Measurements from ENCODE around the gene TMEM132D. TPM values are rescaled to one million over a fixed set of nuclear protein-coding genes. Genes with fewer than 3 reads are reported as not detected.

Gene TMEM132D
- total RNA-seq, 1 donor from 2014 or later, result 1.1 TPM

DNA sequence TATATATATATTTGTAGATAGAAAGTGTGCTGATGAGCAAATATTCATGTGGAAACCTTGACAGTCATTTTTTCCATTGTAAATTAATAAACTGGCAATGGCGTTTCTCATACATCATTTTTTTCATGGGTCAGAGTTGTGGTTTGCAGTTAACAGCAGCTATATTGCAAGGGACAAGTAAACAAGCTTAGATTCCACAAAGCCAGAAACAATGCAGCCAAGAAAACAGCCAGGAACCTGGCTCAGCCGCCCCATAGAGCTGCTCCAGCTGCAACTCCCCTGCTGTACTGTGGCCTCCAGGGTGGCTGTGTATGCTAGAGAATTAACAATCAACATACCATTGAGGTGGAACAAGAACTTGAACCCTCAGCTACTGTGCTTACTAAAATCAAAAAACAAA, 298.2 kb downstream of the TMEM132D start:
- Histone ChIP-seq H3K4me2 (no peak overlapping the region), H3F3A (ENCODE audit: low read depth) (peaks cover 14% of the 10 kb centered on the region), H3K27ac (no peak overlapping the region), H3K4me1 (peaks cover 27% of the 10 kb centered on the region), H3K27me3 (no peaks in the 10 kb centered on the region), H3K79me2 (ENCODE audit: low read depth) (no peaks in the 10 kb centered on the region), H3K4me3 (no peak overlapping the region), H3K36me3 (no peaks in the 10 kb centered on the region), H3K9me3 (ENCODE audit: low read depth) (no peaks in the 10 kb centered on the region), H2AFZ (replicated peaks) (no peak overlapping the region), H4K20me1 (ENCODE audit: low read depth) (peaks cover 5% of the 10 kb centered on the region), H3K9ac (no peak overlapping the region)
- peak; percentile 36 for DNase-seq (ENCODE audit: low spot score)
- Mint-ChIP-seq H3K4me1 (peaks cover 59% of the 10 kb centered on the region), H3K36me3 (peaks cover 14% of the 10 kb centered on the region), H3K27ac (peak overlapping the region; percentile 99), H3K27me3 (ENCODE audit: insufficient read depth, low read depth) (peaks cover 9% of the 10 kb centered on the region), H3K4me3 (no peak overlapping the region), H3K9me3 (peaks cover 28% of the 10 kb centered on the region)
- TF ChIP-seq, protein P1, sequence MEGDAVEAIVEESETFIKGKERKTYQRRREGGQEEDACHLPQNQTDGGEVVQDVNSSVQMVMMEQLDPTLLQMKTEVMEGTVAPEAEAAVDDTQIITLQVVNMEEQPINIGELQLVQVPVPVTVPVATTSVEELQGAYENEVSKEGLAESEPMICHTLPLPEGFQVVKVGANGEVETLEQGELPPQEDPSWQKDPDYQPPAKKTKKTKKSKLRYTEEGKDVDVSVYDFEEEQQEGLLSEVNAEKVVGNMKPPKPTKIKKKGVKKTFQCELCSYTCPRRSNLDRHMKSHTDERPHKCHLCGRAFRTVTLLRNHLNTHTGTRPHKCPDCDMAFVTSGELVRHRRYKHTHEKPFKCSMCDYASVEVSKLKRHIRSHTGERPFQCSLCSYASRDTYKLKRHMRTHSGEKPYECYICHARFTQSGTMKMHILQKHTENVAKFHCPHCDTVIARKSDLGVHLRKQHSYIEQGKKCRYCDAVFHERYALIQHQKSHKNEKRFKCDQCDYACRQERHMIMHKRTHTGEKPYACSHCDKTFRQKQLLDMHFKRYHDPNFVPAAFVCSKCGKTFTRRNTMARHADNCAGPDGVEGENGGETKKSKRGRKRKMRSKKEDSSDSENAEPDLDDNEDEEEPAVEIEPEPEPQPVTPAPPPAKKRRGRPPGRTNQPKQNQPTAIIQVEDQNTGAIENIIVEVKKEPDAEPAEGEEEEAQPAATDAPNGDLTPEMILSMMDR (IDR thresholded peaks at IDR 0.05), result no peak
- TF ChIP-seq EZH2 (IDR thresholded peaks at IDR 0.05) (no peak), EZH2phosphoT487 (IDR thresholded peaks at IDR 0.05) (no peak)

DNA sequence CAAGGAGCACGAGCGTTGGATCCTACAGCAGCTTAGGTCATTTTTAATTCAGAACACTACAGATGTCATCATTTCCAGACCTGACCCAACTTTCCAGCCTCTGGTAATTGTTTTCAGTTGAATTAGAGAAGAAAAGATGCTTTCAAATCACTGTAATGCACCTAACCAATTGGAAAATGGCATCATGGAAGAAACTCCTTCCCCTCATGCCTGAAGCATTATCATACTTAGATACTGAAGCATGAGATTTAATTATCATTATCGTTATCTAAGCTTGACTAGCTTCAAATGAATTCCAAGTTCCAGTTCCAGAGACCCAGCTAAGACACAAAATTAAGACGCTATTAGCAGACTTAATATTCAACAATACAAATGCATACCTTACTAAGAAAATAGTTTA, 299.3 kb downstream of the TMEM132D start:
- H3K27ac ChIP-seq, result no peak overlapping the region
- H3K9me3 Mint-ChIP-seq, result peaks cover 36% of the 10 kb centered on the region
- peaks cover 9% of the 10 kb centered on the region for H3K27me3 Mint-ChIP-seq (ENCODE audit: insufficient read depth, low read depth)
- no peaks in the 10 kb centered on the region for H3K36me3 ChIP-seq
- peaks cover 14% of the 10 kb centered on the region for H3K36me3 Mint-ChIP-seq
- H3K9me3 ChIP-seq (ENCODE audit: low read depth), result no peaks in the 10 kb centered on the region
- peaks cover 14% of the 10 kb centered on the region for H3F3A ChIP-seq (ENCODE audit: low read depth)
- no peak overlapping the region for H2AFZ ChIP-seq (replicated peaks)
- no peak overlapping the region for H3K27ac Mint-ChIP-seq
- no peak overlapping the region for H3K9ac ChIP-seq
- no peak overlapping the region for H3K4me3 Mint-ChIP-seq
- peaks cover 35% of the 10 kb centered on the region for H3K4me1 ChIP-seq
- no peak for TF ChIP-seq EZH2 (IDR thresholded peaks at IDR 0.05)
- TF ChIP-seq, protein P1 (IDR thresholded peaks at IDR 0.05), result no peak
- TF ChIP-seq EZH2phosphoT487 (IDR thresholded peaks at IDR 0.05), result no peak
- H4K20me1 ChIP-seq (ENCODE audit: low read depth), result peaks cover 5% of the 10 kb centered on the region
- no peaks in the 10 kb centered on the region for H3K79me2 ChIP-seq (ENCODE audit: low read depth)
- DNase-seq (ENCODE audit: low spot score), result no peak
- no peak overlapping the region for H3K4me3 ChIP-seq
- peaks cover 56% of the 10 kb centered on the region for H3K4me1 Mint-ChIP-seq
- no peak overlapping the region for H3K4me2 ChIP-seq
- no peaks in the 10 kb centered on the region for H3K27me3 ChIP-seq

DNA sequence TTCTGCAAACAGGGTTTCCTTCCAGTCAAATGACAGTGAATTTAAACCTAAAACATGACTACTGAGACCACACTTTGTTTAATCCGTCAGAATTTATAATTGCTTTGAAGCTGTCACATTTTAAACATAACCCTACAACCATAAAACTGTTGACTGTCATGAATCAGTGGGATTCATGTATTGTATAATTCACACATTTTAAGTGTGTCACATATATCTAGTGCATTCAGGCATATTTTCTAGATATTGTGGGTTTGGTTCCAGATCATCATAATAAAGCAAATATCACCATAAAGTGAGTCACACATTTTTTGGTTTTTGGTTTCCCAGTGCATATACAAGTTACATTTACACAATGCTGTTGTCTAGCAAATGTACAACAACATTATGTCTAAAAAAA, 304.4 kb downstream of the TMEM132D start:
- DNase-seq (ENCODE audit: low spot score), result no peak
- peaks cover 12% of the 10 kb centered on the region for H3K36me3 Mint-ChIP-seq
- H4K20me1 ChIP-seq (ENCODE audit: low read depth), result no peaks in the 10 kb centered on the region
- H3K4me1 Mint-ChIP-seq, result peaks cover 26% of the 10 kb centered on the region
- no peaks in the 10 kb centered on the region for H3K79me2 ChIP-seq (ENCODE audit: low read depth)
- H3K27ac ChIP-seq, result no peak overlapping the region
- H2AFZ ChIP-seq (replicated peaks), result no peak overlapping the region
- peaks cover 36% of the 10 kb centered on the region for H3K9me3 Mint-ChIP-seq
- H3K9me3 ChIP-seq (ENCODE audit: low read depth), result no peaks in the 10 kb centered on the region
- no peaks in the 10 kb centered on the region for H3K36me3 ChIP-seq
- H3K27me3 ChIP-seq, result no peaks in the 10 kb centered on the region
- peaks cover 8% of the 10 kb centered on the region for H3K4me1 ChIP-seq
- H3K27me3 Mint-ChIP-seq (ENCODE audit: insufficient read depth, low read depth), result no peaks in the 10 kb centered on the region
- no peak overlapping the region for H3K4me3 Mint-ChIP-seq
- TF ChIP-seq EZH2 (IDR thresholded peaks at IDR 0.05), result no peak
- no peak for TF ChIP-seq EZH2phosphoT487 (IDR thresholded peaks at IDR 0.05)
- TF ChIP-seq, protein P1 (IDR thresholded peaks at IDR 0.05), result no peak
- H3K4me2 ChIP-seq, result no peak overlapping the region
- H3K27ac Mint-ChIP-seq, result no peak overlapping the region
- no peak overlapping the region for H3K9ac ChIP-seq
- H3K4me3 ChIP-seq, result no peak overlapping the region
- no peaks in the 10 kb centered on the region for H3F3A ChIP-seq (ENCODE audit: low read depth)
